ENCODE data around the gene ESRRA.

- no peak for TF ChIP-seq CTCF (conservative IDR thresholded peaks at IDR 0.05)
- TF ChIP-seq EZH2 (IDR thresholded peaks at IDR 0.05; ENCODE audit: low read depth): no peak
These were observed 54.6 kb downstream of the ESRRA start for GRCh38 chr11:64359712-64360445.
